ENCODE results near the gene GSE1.

Gene GSE1

DNA sequence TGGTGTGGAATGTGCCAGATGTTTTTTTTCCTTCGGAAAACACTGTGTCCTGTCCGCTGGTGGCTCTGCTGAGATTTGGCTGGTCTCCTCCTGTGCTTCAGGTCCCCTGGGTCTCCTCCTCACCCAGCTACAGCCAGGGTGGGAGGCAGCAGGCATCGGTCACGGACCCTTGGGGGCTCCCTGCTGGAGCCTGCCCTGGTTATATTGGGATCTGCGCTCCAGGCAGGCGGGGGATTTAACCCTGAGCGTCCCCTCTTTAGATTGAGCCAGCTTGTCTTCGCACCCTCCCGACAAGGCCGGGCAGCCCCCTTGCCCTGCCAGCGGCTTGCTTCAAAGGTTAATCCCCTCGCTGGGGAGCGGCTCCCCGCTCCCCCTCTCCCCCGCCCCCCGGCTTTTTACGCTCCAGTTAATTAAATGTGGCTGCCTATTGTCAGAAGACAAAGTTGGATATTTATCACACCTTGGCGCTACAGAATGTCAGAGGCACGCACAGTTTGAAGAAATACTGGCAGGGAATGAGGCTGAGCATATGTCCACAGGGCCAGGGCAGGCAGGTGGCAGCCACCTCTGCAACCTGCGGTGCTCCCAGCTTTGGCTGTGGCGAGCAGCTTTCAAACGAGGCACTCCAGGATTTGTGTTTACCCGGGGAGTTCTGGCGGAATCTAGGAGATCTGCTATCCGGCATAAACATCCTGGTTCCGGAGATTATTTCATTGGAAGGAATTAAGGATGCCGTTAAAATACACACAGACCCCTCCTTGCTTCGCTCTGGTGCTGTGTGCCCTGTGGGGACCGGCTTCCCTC lies 38.2 kb upstream of the GSE1 start:
- DNase-seq: no peak

DNA sequence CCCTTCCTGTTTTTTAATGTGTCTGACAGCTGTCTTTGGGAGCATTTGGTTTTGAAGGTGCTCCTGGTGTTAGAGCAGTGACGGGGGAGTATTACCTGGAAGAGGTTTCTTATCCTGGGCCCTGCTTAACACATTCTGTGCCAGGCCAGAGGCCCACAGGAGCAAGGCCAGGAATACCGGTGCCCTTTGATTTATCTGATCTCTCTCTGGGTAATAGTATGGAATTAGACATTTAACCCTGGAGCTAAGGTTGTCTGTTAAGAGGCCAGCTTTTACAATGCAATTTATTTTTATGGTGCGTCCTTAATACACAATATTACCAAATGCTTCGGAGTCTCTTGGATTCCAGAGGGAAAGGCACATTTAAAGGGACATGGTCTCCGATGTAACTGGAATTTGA lies 37.2 kb upstream of the GSE1 start:
- no peak for DNase-seq

GRCh38 chr16:85576944-85577343 lies 36.2 kb upstream of the GSE1 start:
- no peak for DNase-seq

DNA sequence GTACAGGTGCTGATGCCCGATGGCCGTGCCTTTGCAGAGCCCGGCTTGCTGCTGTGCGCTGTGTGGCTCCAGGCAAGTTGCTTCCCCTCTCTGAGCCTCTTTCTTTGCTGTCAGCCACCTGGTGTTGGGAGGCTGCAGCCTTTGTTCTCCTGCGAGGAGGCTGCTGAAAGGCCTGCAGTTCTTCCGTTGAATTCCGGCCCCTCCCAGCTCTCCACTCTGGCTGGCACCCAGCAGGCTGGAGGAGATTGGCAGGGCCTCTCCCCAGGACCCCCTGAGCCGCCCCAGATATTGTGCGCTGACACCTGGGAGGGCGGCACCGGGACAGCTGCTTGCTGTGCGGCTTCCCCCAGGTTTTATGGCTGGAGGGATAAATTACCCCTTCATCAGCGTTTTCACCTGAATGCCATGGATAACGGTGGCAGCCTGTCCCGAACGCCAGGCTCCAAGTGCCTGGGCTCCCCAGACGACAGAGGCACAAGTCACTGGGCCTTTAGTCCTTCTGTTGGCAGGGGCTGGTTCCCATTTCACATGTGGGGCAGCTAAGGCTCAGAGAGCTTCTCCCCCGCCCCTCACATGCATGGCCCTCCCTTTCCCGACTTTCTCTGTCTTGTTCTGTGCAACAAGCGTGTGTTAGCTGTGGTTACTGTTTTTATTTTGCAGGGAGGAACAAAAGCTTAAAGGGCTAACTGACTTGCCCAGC lies 35.1 kb upstream of the GSE1 start:
- DNase-seq: no peak

DNA sequence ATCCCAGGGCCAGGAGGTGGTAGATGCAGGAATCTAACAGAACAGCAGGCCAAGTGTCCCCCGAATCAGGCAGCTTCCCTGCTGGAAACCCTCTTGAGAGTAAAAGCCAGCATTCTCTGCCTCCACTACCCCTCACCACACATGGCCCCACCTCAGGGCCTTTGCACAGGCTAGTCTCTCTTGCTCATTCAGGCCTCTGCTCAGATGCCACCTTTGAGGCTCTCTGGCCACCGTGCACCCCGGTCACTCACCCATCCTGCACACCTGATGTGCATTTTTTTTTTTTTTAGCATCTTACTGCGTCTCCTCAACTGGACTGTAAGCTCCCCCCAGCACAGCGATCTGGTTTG lies 34.5 kb upstream of the GSE1 start:
- no peak for DNase-seq

GRCh38 chr16:85579191-85579590 lies 33.9 kb upstream of the GSE1 start:
- no peak for DNase-seq

GRCh38 chr16:85579923-85580580 lies 33.1 kb upstream of the GSE1 start:
- DNase-seq: no peak

DNA sequence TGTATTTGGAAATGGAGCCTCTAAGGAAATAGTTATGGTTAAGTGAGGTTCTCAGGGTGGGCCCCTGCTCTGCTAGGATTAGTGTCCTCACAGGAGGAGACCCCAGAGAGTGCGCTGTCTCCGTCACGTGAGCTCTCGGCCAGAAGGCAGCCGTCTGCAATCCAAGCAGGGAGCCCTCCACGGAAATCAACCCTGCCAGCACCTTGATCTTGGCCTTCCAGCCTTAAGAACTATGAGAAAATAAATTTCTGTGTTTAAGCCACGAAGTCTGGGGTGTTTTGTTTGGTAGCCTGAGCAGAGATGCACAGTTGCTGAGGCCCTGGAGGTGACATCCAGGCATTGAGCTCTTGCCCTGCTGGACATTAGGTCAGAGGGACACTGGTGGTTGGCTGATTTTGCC lies 32.4 kb upstream of the GSE1 start:
- DNase-seq: no peak

GRCh38 chr16:85582229-85582991 lies 30.7 kb upstream of the GSE1 start:
- DNase-seq: no peak

DNA sequence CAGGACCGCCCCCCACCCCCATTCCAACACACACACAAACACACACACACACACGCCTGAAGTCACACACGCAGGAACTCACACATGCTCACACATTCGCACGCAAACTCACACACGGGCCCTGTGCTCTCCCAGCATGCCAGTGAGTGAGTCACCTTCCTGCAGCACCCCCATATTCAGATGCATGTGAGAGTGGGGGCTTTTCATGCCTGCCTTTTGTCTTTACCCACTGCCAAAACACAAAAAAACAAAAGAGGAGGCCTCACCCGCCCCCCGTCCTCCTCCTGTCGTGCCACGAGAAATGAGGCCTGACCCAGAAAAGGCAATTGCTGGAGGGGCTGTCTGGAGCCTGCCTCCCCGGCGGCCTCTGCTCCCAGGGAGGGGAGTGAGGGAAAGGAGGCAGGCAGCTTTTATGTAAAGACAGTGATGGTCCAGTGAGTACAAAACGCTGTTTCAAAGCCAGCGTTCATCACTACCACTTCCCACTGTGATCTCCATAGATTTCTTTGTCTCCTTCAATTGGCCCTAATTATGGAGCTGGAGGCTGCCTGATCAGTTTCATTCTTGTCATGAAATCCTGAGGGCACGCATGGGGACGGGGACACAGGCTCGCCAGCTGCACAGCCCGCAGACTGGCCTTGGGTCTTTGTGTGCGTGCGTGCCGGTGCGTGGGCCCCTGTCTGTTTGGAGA lies 29.5 kb upstream of the GSE1 start:
- DNase-seq: peak; percentile 23

DNA sequence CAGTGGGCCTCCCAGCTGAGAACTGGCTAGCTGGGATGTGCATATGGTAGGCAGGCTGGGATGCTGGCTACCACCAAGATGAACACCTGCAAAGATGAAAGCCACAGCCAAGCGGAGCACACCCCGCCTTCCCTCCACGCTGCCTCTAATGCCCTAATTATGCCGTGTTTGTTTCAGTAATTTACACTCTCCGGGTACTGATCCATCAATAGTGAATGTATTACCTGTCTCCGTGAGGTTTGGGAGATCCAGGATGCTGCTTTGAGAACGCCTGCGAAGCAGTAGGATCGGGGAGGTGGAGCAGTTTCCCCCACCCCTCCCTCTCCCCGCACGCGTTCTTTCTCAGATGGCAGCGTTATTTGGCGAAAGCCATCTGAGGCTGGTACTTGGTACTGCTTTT lies 28.9 kb upstream of the GSE1 start:
- no peak for DNase-seq

DNA sequence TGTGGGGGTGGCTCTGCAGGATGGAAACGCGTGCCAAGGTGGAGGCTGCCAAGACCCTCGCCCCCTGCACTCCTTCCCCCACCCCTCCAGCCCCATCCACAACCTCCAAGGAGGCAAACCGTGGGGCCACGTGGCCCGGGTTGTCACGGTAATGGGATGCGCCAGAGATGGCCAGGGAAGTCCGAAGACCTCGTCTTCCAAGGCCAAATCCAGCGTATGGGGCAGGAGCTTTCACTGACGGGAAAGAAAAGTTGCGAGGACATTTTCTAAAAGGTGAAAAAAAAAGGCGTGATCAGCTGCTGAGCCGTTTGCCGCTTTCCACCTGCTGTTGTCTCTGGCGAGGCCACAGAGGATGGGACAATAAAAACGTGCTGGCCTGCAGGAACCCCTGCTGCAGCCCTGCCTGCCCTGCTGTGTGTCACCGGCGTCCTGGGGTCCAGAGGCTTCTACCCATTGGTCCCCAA lies 28.3 kb upstream of the GSE1 start:
- no peak for DNase-seq

- no peak for DNase-seq
Measured at GRCh38 chr16:85585711-85586110, 27.4 kb upstream of the GSE1 start.

- DNase-seq: no peak
Measured at GRCh38 chr16:85586380-85587104, 26.6 kb upstream of the GSE1 start.

DNA sequence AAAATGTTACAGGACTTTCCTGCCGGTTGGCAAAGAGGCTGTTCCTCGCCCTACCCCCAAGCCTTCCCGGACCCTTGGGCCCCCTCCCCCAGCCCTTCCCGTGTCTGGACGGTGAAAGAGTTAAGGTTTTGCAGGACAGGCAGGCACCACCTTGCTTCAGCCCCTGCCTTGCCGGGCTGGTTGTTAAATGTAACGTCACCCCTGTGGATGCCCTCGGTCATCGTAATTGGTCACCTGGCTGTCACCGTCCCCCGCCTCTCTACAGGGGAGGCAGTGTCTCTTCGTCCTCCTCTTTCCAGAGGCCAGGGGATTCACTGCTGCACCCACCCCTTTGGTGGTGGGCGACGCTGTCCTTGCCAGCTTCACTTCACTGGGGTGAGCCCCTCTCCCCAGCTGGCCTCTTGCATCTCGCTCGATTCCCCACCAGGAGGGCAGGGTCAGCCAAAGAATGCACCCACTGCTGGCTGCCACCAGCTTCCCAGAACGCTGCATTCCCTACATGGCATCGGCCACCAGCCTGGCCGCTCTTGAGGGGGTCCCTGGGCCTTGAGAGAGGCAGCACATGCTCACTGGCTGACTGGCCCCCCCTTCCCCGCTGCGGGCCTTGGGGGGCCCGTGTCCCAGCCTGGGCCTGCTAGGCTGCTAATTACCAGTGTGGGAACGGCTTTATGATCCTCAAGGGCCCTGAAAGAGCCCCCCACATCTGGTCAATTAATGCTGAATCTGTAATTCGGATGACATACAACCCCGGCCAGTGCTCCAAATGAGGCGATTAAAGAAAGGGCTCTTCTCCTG lies 25.2 kb upstream of the GSE1 start:
- no peak for DNase-seq

- DNase-seq: no peak
Measured at GRCh38 chr16:85588562-85589503, 24.3 kb upstream of the GSE1 start.

GRCh38 chr16:85589688-85590505 lies 23.2 kb upstream of the GSE1 start:
- no peak for DNase-seq

GRCh38 chr16:85590506-85590832 lies 22.7 kb upstream of the GSE1 start:
- no peak for DNase-seq

DNA sequence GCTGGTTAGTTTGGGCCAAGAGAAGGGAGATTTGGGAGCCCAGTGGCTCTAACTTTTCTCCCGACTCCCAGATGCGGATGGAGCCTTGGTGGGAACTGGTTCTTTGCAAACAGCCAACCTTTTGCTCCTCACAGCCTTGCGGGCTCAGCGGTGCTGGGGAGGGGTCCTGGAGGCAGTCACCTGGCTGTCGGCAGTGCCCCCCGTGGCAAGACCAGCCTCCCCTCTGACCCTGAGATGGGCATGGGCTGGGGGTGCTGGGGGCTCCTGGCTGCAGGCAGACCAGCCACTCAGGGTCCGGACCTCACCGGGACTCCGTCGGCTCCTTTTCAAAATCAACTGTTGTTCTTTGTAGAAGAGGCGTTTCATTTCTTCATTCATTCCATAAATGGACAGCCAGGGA lies 21.7 kb upstream of the GSE1 start:
- DNase-seq: no peak
